ENCODE measurements around the gene UMODL1.

The UMODL1 gene

DNA sequence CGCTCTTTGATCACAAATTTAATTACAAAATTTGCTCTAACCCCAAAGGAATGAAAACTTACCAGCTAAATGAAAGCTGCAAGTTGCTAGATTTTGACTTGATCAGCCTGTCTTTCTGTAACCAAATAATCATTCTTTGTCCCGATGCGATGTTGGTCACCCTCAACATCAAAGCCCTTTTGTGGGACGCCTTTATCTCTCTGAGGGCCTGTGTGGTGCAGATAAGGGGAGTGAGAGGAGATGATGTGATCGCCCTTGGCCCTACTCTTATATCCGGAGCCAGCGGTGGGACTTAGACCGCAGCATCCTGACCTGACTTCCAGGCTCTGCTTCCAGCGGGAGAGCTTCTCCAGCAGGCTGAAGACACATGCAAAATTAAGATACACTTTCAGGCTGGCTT is 19.3 kb upstream of the UMODL1 start:
- Histone ChIP-seq H3K27ac (ENCODE audit: low read depth, low read length) (no peak overlapping the region), H3K27me3 (ENCODE audit: control insufficient read depth, insufficient read depth, low read length) (no peaks in the 10 kb centered on the region), H3K4me1 (ENCODE audit: control insufficient read depth, insufficient read depth, low read length) (peaks cover 5% of the 10 kb centered on the region), H3K9ac (ENCODE audit: low read depth, low read length) (no peak overlapping the region), H3K9me3 (ENCODE audit: control insufficient read depth, insufficient read depth, low read length) (no peaks in the 10 kb centered on the region), H3K36me3 (ENCODE audit: control insufficient read depth, insufficient read depth, low read length) (no peaks in the 10 kb centered on the region), H3K4me3 (ENCODE audit: low read depth, low read length) (no peak overlapping the region)

DNA sequence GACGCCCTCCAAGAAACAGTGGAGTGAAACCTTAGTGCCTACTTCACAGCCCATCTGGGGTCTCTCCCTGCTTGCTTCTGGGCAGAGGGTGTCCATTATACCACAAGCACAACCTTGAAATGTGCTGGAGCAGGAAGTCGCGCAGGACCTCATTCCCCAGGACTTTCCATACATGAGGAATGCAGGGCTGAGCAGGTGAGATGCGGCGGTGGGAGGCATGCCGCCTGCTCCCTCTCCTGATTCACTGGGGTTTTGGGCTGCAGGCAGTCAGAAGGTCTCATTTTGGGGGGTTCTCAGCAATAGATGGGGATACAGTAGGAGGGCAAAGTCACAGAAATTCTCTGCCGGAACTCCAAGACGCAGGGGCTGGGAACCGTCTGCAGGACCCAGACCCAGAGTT is 15.7 kb upstream of the UMODL1 start:
- Histone ChIP-seq H3K9ac (ENCODE audit: low read depth, low read length) (no peak overlapping the region), H3K27me3 (ENCODE audit: control insufficient read depth, insufficient read depth, low read length) (no peaks in the 10 kb centered on the region), H3K36me3 (ENCODE audit: control insufficient read depth, insufficient read depth, low read length) (no peaks in the 10 kb centered on the region), H3K4me3 (ENCODE audit: low read depth, low read length) (no peak overlapping the region), H3K27ac (ENCODE audit: low read depth, low read length) (no peak overlapping the region), H3K4me1 (ENCODE audit: control insufficient read depth, insufficient read depth, low read length) (peaks cover 15% of the 10 kb centered on the region), H3K9me3 (ENCODE audit: control insufficient read depth, insufficient read depth, low read length) (no peaks in the 10 kb centered on the region)

DNA sequence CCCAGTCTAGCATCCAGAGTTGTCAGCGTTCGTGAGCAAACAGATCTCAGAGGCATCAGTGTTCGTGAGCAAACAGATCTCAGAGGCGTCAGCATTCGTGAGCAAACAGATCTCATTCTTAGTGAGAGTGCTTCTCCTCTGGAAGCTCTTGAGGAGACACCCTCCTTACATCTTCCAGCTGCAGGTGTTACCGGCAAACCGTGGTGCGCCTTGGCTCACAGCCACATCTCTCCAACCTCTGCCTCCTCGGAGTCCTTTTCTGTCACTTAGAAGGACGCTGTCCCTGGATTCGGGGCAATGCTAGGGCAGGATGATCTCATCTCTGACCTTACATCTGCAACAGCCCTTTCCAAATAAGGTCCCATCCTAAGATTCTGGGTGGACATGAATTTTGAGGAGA is 14.6 kb upstream of the UMODL1 start:
- peaks cover 15% of the 10 kb centered on the region for H3K4me1 ChIP-seq (ENCODE audit: control insufficient read depth, insufficient read depth, low read length)
- no peaks in the 10 kb centered on the region for H3K27me3 ChIP-seq (ENCODE audit: control insufficient read depth, insufficient read depth, low read length)
- no peak overlapping the region for H3K4me3 ChIP-seq (ENCODE audit: low read depth, low read length)
- no peaks in the 10 kb centered on the region for H3K36me3 ChIP-seq (ENCODE audit: control insufficient read depth, insufficient read depth, low read length)
- H3K27ac ChIP-seq (ENCODE audit: low read depth, low read length) = no peak overlapping the region
- no peaks in the 10 kb centered on the region for H3K9me3 ChIP-seq (ENCODE audit: control insufficient read depth, insufficient read depth, low read length)
- H3K9ac ChIP-seq (ENCODE audit: low read depth, low read length) = no peak overlapping the region

DNA sequence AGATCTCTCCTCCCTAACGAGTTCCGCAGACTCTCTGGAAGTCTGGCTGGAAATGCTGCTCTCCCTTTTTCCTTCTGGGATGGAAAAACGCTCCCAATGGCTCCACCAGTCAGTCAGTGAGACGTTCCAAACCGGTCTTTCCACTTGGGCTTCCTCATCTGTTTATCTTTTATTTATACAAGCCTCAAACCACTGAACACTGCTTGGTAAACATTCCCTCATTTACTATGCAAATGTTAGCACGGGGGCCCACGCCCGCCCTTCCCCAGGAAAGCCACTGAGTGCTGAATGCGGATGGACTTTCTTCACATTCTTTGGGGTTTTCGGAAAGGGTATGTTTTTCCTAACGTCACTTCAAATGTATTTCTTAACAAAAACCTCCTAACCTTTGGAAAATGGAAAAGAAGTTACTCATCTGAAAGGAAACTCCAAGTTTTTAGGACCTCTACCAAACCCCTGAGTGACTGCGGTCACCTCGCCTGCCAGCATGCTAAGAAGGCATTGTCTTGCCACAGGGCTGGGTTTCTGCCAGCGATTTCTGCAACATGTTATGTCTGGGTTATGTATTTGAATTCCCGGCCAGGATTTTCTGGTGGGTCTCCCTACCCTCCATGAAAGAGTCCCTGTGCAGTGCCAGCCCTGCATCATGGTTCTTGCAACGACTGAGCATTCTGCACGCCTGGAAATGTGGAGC is 14.0 kb upstream of the UMODL1 start:
- Histone ChIP-seq H3K4me3 (ENCODE audit: low read depth, low read length) (no peak overlapping the region), H3K9ac (ENCODE audit: low read depth, low read length) (no peak overlapping the region), H3K27me3 (ENCODE audit: control insufficient read depth, insufficient read depth, low read length) (no peaks in the 10 kb centered on the region), H3K27ac (ENCODE audit: low read depth, low read length) (no peak overlapping the region), H3K4me1 (ENCODE audit: control insufficient read depth, insufficient read depth, low read length) (peaks cover 15% of the 10 kb centered on the region), H3K9me3 (ENCODE audit: control insufficient read depth, insufficient read depth, low read length) (no peaks in the 10 kb centered on the region), H3K36me3 (ENCODE audit: control insufficient read depth, insufficient read depth, low read length) (no peaks in the 10 kb centered on the region)

DNA sequence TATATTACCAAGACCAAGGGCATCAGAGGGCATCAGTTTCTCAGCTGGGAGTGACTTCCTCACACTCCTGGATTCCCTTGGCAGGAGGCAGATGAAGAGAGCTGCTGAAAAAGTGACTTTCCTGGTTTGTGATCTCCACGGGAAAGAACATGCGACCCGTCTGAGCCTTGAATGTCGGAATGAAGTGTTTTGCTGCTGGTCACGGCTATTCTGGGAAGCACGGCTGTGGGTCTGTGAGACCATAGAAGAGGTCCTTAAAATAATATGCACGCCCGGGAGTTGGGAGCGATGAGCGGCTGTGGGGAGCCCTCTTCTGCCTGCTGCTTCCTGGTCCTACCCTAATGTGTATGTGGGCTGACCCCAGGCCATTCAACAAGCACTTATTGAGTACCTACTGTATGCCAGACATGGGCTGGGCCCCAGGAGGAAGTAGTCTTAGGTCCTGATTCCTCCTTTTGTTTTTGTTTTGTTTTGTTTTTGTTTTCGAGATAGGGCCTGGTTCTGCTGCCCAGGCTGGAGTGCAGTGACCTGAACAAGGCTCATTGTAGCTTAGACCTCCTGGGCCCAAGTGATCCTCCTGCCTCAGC is 13.2 kb upstream of the UMODL1 start:
- no peaks in the 10 kb centered on the region for H3K9me3 ChIP-seq (ENCODE audit: control insufficient read depth, insufficient read depth, low read length)
- H3K9ac ChIP-seq (ENCODE audit: low read depth, low read length) = no peak overlapping the region
- H3K27ac ChIP-seq (ENCODE audit: low read depth, low read length) = no peak overlapping the region
- no peaks in the 10 kb centered on the region for H3K36me3 ChIP-seq (ENCODE audit: control insufficient read depth, insufficient read depth, low read length)
- peaks cover 18% of the 10 kb centered on the region for H3K4me1 ChIP-seq (ENCODE audit: control insufficient read depth, insufficient read depth, low read length)
- no peak overlapping the region for H3K4me3 ChIP-seq (ENCODE audit: low read depth, low read length)
- no peaks in the 10 kb centered on the region for H3K27me3 ChIP-seq (ENCODE audit: control insufficient read depth, insufficient read depth, low read length)

DNA sequence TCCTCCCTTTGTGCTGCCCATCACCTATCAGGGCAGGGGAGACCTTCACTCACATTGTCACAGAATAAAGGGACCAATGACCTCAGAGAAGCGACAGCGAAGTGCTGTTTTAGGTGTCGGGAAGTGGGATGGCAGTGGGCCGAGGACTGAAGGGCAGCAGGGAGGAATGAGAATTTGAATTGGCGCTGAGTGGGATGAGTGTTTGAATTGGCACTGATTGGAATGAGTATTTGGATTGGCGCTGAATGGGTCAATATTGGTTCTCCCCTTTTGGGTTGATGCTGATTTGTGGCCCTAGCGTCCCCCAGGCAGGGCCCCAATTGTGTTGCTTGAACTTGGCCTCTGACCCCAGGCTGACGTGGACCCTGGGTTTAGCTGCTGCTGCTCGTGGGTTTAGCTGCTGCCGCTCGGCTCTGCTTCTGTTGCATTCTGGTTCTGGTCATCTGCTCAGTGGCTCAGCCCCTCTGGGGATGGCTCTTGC is 12.4 kb upstream of the UMODL1 start:
- Histone ChIP-seq H3K4me3 (ENCODE audit: low read depth, low read length) (no peak overlapping the region), H3K4me1 (ENCODE audit: control insufficient read depth, insufficient read depth, low read length) (peaks cover 20% of the 10 kb centered on the region), H3K27me3 (ENCODE audit: control insufficient read depth, insufficient read depth, low read length) (no peaks in the 10 kb centered on the region), H3K9me3 (ENCODE audit: control insufficient read depth, insufficient read depth, low read length) (no peaks in the 10 kb centered on the region), H3K9ac (ENCODE audit: low read depth, low read length) (no peak overlapping the region), H3K36me3 (ENCODE audit: control insufficient read depth, insufficient read depth, low read length) (no peaks in the 10 kb centered on the region), H3K27ac (ENCODE audit: low read depth, low read length) (no peak overlapping the region)

DNA sequence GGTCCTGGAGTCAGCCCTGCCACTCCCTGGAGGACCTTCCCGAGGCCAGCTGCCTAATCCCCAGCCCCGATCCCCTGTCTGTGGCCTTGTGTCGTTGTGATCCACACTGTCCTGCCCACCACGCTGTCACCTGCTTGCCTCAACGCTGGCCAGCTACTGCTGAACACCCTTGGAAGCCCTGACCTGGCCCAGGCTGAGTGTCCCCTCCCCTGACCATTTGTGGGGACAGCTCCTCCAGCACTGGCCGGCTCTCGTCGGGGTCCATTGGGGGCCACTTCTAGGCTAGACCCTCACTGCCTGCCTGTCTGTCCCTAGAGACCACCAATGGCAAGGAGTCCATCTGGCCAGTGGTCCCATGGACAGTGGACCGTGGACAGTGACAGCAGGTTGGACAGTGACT is 12.0 kb upstream of the UMODL1 start:
- no peak overlapping the region for H3K4me3 ChIP-seq (ENCODE audit: low read depth, low read length)
- H3K9ac ChIP-seq (ENCODE audit: low read depth, low read length) = no peak overlapping the region
- no peaks in the 10 kb centered on the region for H3K9me3 ChIP-seq (ENCODE audit: control insufficient read depth, insufficient read depth, low read length)
- H3K27me3 ChIP-seq (ENCODE audit: control insufficient read depth, insufficient read depth, low read length) = no peaks in the 10 kb centered on the region
- H3K27ac ChIP-seq (ENCODE audit: low read depth, low read length) = no peak overlapping the region
- H3K4me1 ChIP-seq (ENCODE audit: control insufficient read depth, insufficient read depth, low read length) = peaks cover 22% of the 10 kb centered on the region
- H3K36me3 ChIP-seq (ENCODE audit: control insufficient read depth, insufficient read depth, low read length) = no peaks in the 10 kb centered on the region

DNA sequence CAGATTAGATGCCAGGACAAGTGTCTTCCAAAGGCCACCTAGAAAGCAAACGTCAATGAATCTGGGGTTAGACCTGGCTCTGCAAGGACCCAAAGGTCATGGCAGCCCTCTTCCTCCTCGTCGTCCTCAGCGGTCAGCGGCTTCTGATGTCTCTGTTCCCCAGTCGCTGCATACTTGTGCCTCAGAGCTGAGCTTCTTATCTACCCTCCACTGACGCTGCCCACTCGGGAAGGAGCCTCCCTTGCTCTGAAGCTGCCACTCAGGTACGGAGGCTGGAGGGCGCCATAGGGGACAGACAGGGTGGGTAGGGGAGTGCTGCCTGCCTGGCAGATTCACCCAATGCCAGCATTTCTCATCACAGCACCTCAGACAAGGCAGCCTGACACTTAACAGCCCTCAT is 11.4 kb upstream of the UMODL1 start:
- H3K36me3 ChIP-seq (ENCODE audit: control insufficient read depth, insufficient read depth, low read length) = no peaks in the 10 kb centered on the region
- no peaks in the 10 kb centered on the region for H3K9me3 ChIP-seq (ENCODE audit: control insufficient read depth, insufficient read depth, low read length)
- no peak overlapping the region for H3K9ac ChIP-seq (ENCODE audit: low read depth, low read length)
- no peak overlapping the region for H3K4me3 ChIP-seq (ENCODE audit: low read depth, low read length)
- H3K4me1 ChIP-seq (ENCODE audit: control insufficient read depth, insufficient read depth, low read length) = peaks cover 24% of the 10 kb centered on the region
- H3K27ac ChIP-seq (ENCODE audit: low read depth, low read length) = no peak overlapping the region
- no peaks in the 10 kb centered on the region for H3K27me3 ChIP-seq (ENCODE audit: control insufficient read depth, insufficient read depth, low read length)

DNA sequence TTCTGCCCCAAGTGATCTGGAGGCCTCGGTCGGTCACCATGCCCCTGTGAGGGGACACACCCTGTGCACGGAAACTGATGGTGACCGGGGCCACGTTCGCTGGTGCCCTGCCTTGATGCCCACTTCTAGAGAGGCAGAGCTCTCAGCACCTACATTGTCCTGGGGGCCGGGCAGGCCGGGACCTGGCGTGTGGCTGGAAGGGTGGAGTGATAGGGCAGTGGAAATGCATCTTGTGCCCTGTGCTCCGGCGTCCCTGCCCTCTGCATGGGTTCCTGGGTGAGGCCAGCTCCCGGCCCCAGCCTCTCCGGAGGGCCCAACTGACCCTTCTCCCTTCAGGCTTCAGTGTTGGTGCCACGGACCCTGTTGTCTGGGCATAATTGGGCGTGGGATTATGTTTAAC is 11.0 kb upstream of the UMODL1 start:
- Histone ChIP-seq H3K36me3 (ENCODE audit: control insufficient read depth, insufficient read depth, low read length) (no peaks in the 10 kb centered on the region), H3K4me1 (ENCODE audit: control insufficient read depth, insufficient read depth, low read length) (peaks cover 24% of the 10 kb centered on the region), H3K9me3 (ENCODE audit: control insufficient read depth, insufficient read depth, low read length) (no peaks in the 10 kb centered on the region), H3K4me3 (ENCODE audit: low read depth, low read length) (no peak overlapping the region), H3K9ac (ENCODE audit: low read depth, low read length) (no peak overlapping the region), H3K27ac (ENCODE audit: low read depth, low read length) (no peak overlapping the region), H3K27me3 (ENCODE audit: control insufficient read depth, insufficient read depth, low read length) (no peaks in the 10 kb centered on the region)

DNA sequence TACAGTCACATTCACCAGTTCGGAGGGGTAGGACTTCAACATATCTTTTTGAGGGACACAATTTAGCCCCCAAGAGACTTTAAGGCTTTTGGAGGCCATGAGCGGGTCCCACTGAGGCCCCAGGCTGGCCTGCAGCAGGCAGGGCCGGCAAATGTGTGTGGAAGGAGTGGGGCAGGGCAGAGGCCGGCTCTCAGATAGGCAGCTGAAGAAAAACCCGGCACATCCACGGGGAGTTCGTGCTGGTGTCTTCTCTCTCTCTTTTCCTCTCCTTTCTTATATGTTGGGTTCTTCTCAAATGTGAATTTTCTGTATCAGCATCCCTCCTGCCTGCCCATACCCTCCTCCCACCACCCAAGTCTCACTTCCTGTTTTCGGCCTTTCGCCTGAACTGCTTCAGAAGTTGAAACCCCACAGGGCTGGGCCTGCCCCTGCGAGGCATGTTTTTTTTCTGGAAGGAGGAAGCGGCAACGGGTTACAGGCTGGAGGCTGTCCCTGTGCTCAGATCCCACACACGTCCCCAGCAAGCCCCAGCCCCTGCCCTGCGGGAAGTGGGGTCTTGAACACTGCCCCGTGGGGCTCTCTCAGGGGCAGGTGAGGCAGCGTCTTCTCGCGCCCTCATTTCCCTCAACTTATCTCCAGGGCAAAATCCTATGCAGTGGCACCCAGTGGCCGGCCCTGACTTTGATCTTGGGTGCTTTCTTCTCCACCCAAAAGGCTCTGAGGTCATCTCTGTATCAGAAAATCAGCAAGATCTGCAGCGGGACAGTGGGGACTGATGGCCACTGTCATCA is 9.7 kb upstream of the UMODL1 start:
- no peak overlapping the region for H3K27ac ChIP-seq (ENCODE audit: low read depth, low read length)
- H3K4me1 ChIP-seq (ENCODE audit: control insufficient read depth, insufficient read depth, low read length) = peaks cover 23% of the 10 kb centered on the region
- H3K9me3 ChIP-seq (ENCODE audit: control insufficient read depth, insufficient read depth, low read length) = no peaks in the 10 kb centered on the region
- H3K4me3 ChIP-seq (ENCODE audit: low read depth, low read length) = no peak overlapping the region
- no peaks in the 10 kb centered on the region for H3K36me3 ChIP-seq (ENCODE audit: control insufficient read depth, insufficient read depth, low read length)
- H3K27me3 ChIP-seq (ENCODE audit: control insufficient read depth, insufficient read depth, low read length) = no peaks in the 10 kb centered on the region
- no peak overlapping the region for H3K9ac ChIP-seq (ENCODE audit: low read depth, low read length)

DNA sequence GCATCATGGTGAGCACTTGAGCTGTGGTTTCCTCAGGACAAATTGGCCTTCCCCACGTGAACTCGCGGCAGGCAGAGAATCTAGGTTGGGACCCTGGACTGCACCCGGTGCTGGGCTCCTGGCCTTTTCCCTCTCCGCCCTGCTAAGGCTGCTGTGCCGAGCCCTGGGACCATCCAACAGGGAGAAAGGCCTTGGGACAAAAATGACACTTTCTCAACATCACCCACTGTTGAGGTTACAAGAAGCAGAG is 9.2 kb upstream of the UMODL1 start:
- no peaks in the 10 kb centered on the region for H3K36me3 ChIP-seq (ENCODE audit: control insufficient read depth, insufficient read depth, low read length)
- peaks cover 18% of the 10 kb centered on the region for H3K4me1 ChIP-seq (ENCODE audit: control insufficient read depth, insufficient read depth, low read length)
- H3K27me3 ChIP-seq (ENCODE audit: control insufficient read depth, insufficient read depth, low read length) = no peaks in the 10 kb centered on the region
- H3K27ac ChIP-seq (ENCODE audit: low read depth, low read length) = no peak overlapping the region
- H3K9ac ChIP-seq (ENCODE audit: low read depth, low read length) = no peak overlapping the region
- H3K4me3 ChIP-seq (ENCODE audit: low read depth, low read length) = no peak overlapping the region
- no peaks in the 10 kb centered on the region for H3K9me3 ChIP-seq (ENCODE audit: control insufficient read depth, insufficient read depth, low read length)

All from HUES48 (cell line).